ENCODE results near the gene DOK5. TPM values are rescaled to one million over a fixed set of nuclear protein-coding genes. Genes with fewer than 3 reads are reported as not detected.
A peak's percentile ranks its signal among the peaks of the same experiment; 100 is the strongest.

Gene DOK5
- total RNA-seq, 1 donor from 2014 or later: 0.69 TPM

DNA sequence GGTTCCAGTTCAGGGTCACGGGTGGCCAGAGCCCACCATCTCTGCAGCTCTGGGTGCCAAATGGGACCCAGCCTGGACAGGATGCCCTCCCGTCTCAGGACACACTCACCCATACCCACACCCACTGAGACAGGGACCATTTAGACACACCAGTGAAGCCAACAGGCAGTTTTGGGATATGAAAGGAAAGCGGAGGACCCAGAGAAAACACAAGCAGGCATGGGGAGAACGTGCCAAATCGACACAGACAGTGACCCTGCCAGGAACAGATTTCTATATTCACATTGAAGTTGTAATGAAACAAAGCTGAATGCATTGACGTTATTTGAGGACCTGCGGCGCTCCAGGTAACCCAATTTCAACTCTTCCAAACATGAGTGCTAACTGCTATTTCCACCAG is 164.5 kb downstream of the DOK5 start:
- Histone ChIP-seq H3K27ac (no peak overlapping the region), H3K9me3 (no peaks in the 10 kb centered on the region), H3K27me3 (no peaks in the 10 kb centered on the region), H3K36me3 (no peaks in the 10 kb centered on the region), H3K4me1 (no peaks in the 10 kb centered on the region), H3K4me3 (no peak overlapping the region)
- DNase-seq: no peak
- no peak for ATAC-seq
- TF ChIP-seq, protein P1, sequence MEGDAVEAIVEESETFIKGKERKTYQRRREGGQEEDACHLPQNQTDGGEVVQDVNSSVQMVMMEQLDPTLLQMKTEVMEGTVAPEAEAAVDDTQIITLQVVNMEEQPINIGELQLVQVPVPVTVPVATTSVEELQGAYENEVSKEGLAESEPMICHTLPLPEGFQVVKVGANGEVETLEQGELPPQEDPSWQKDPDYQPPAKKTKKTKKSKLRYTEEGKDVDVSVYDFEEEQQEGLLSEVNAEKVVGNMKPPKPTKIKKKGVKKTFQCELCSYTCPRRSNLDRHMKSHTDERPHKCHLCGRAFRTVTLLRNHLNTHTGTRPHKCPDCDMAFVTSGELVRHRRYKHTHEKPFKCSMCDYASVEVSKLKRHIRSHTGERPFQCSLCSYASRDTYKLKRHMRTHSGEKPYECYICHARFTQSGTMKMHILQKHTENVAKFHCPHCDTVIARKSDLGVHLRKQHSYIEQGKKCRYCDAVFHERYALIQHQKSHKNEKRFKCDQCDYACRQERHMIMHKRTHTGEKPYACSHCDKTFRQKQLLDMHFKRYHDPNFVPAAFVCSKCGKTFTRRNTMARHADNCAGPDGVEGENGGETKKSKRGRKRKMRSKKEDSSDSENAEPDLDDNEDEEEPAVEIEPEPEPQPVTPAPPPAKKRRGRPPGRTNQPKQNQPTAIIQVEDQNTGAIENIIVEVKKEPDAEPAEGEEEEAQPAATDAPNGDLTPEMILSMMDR (IDR thresholded peaks at IDR 0.05): no peak
- intact Hi-C loops (cut with DNase I): no loop called here

DNA sequence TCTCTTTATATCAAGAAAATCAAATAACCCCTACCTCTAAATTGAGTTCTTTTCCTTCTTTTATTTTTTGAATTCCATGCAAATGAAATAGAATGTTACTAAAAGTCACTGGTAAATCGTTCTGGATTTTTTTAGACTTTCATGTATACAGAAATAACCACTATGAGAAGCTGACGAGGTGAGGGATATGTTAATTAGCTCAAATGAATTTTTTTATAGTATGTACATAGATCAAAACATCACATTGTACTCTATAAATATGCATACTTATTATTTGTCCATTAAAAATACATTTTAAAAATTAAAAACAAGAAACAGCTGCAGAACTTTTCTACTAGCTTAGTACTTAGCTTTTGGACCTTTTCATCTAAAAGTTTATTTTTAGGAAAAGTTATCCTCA is 165.4 kb downstream of the DOK5 start:
- TF ChIP-seq, protein P1 (IDR thresholded peaks at IDR 0.05): no peak
- intact Hi-C loops (cut with DNase I): no loop called here
- Histone ChIP-seq H3K27me3 (no peaks in the 10 kb centered on the region), H3K36me3 (no peaks in the 10 kb centered on the region), H3K9me3 (no peaks in the 10 kb centered on the region), H3K4me3 (no peak overlapping the region), H3K4me1 (no peaks in the 10 kb centered on the region), H3K27ac (no peak overlapping the region)
- ATAC-seq: no peak
- no peak for DNase-seq

DNA sequence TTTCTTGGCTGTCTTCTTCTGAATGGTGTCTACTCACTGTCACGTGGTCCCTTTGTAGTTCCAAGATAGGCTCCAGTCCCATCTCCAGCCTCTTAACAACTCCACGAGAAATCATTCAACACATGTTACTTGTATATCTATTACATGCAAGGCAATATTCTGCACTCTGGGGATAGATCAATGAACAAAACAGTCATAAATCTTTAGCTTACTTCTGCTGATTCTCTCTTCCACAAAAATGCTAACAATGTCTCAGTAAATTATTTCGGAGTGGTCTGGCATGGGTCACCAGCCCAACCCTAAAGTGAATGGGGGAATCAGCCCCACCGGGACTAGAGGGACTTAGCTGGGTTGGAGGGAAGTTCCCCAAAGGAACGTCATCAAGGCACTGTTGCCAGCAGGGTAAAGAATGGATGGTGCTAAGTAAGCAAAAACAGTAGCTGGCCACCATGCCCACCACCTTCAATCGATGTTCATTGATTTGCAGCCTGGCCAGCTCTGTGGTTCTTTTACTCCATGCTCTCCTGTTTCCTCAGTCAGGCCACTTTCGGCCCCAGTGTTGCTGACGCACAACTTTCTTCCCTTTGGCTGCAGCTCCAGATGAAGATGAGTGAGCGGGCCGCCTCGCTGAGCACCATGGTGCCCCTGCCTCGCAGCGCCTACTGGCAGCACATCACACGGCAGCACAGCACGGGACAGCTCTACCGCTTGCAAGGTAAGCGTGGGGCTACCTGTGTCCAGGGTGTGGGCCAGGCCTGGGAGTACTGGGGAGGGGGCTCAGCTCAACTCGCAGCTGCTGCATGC is 167.7 kb downstream of the DOK5 start:
- no peak for DNase-seq
- ATAC-seq: peak; percentile 44
- intact Hi-C loops (cut with DNase I): no loop called here
- no peaks in the 10 kb centered on the region for H3K9me3 ChIP-seq
- H3K4me1 ChIP-seq: no peaks in the 10 kb centered on the region
- TF ChIP-seq, protein P1 (IDR thresholded peaks at IDR 0.05): no peak
- H3K27ac ChIP-seq: no peak overlapping the region
- no peak overlapping the region for H3K4me3 ChIP-seq
- H3K27me3 ChIP-seq: no peaks in the 10 kb centered on the region
- H3K36me3 ChIP-seq: no peaks in the 10 kb centered on the region

DNA sequence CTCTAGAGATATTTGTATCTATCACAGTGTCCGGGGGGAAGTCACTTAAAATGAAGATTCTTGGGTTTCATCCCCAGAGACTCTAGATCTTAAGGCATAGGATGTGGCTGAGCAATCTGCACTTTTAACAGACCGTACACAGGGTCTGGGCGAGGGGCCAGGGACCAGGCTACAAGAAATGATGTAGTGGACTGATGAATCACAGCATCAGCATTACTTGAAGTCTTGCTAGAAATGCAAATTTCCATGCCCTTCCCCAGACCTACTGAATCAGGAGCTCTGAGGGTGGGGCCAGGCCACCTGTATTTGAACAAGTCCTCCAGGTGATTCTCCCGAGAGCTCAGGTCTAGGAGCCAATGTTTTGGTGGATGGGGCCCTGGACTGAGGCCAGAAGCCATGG is 168.4 kb downstream of the DOK5 start:
- Histone ChIP-seq H3K27ac (no peak overlapping the region), H3K36me3 (no peaks in the 10 kb centered on the region), H3K4me1 (no peaks in the 10 kb centered on the region), H3K9me3 (no peaks in the 10 kb centered on the region), H3K4me3 (no peak overlapping the region), H3K27me3 (no peaks in the 10 kb centered on the region)
- TF ChIP-seq, protein P1 (IDR thresholded peaks at IDR 0.05): no peak
- DNase-seq (no peak), ATAC-seq (no peak)
- intact Hi-C loops (cut with DNase I): no loop called here

DNA sequence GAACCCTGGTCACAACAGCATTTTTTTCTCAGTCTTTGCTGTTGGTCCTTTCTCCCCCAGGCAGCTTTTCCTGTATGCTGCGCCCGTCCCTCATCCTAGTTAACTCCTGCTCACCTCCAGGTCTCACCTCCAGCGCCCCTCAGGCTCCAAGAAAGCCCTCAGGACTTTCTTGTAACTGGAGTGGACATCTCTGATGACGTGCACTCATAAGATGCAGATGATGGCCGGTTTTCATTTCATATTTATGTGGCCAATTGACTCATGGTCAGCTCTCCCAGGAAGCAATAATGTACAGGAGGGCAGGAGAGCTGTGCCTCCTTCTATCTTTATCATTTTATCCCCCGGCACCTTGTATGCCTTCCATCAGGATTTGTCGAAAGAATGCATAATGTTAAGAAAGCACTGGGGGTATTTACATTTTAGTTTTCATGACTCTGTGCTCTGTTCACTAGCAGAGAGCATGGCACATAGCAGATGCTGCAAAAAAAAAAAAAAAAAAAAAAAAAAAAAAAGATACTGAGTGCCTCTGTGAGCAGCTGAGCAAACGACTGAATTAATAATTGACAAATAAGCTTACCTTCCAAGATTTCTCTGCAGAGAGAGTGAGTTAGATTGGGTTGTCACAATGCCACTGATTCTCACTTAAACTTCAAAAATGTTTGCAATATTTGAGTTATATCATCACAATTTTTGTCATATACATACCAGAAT is 170.2 kb downstream of the DOK5 start:
- H3K36me3 ChIP-seq: no peaks in the 10 kb centered on the region
- no peak for DNase-seq
- TF ChIP-seq, protein P1 (IDR thresholded peaks at IDR 0.05): no peak
- H3K4me1 ChIP-seq: no peaks in the 10 kb centered on the region
- no peak overlapping the region for H3K4me3 ChIP-seq
- no peaks in the 10 kb centered on the region for H3K27me3 ChIP-seq
- no peaks in the 10 kb centered on the region for H3K9me3 ChIP-seq
- intact Hi-C loops (cut with DNase I): loop anchor here (5.0 kb wide), 1 partner anchor 423 kb away; no protein-coding TSS in a partner anchor
- H3K27ac ChIP-seq: no peak overlapping the region
- ATAC-seq: no peak

Data from upper lobe of right lung (tissue), 1 donor.